ENCODE measurements around the gene CTBP2. TPM values are rescaled to one million over a fixed set of nuclear protein-coding genes. Genes with fewer than 3 reads are reported as not detected.

CTBP2 gene
- total RNA-seq, 4 donors from 2014 or later = 65.9 to 129 (median 71.2) TPM

DNA sequence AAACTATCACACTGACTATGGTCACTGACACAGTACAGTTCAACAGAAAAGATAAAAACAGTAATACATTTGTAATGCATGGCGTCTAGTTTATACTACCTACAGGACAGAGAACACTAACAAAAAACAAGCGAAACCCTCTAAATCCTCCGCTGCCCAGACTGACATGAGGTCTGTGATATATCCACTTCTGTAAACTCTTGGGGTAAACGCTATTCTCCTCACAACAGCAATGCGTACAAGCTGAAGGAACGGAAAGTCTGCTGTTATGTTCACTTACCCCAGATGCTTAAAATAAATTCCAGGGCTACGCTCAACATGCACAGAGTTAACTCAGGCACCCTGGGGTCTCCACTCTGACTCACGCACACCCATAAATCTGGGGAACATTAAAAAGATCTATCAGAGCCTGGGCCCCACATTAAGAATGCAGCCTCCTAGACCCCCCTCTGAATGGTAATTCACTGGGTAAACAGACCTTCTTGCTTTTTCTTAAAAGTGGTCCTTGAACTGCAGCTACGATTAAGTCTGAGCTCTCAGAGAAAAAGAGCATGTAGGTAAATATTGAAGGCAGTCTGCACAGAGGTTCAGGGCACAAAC lies 105.6 kb downstream of the CTBP2 start:
- TF ChIP-seq, protein P1, sequence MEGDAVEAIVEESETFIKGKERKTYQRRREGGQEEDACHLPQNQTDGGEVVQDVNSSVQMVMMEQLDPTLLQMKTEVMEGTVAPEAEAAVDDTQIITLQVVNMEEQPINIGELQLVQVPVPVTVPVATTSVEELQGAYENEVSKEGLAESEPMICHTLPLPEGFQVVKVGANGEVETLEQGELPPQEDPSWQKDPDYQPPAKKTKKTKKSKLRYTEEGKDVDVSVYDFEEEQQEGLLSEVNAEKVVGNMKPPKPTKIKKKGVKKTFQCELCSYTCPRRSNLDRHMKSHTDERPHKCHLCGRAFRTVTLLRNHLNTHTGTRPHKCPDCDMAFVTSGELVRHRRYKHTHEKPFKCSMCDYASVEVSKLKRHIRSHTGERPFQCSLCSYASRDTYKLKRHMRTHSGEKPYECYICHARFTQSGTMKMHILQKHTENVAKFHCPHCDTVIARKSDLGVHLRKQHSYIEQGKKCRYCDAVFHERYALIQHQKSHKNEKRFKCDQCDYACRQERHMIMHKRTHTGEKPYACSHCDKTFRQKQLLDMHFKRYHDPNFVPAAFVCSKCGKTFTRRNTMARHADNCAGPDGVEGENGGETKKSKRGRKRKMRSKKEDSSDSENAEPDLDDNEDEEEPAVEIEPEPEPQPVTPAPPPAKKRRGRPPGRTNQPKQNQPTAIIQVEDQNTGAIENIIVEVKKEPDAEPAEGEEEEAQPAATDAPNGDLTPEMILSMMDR (IDR thresholded peaks at IDR 0.05) = no peak
- no peak for DNase-seq
- Histone ChIP-seq H3K9me3 (no peaks in the 10 kb centered on the region), H3K4me3 (no peak overlapping the region), H3K27me3 (no peaks in the 10 kb centered on the region), H3K27ac (peak overlapping the region; percentile 91 to 99), H3K36me3 (no peaks in the 10 kb centered on the region), H3K4me1 (peaks cover 32 to 48% of the 10 kb centered on the region in 2 donors)
- intact Hi-C loops (cut with DNase I; ENCODE audit: low total_unique reads) = loop anchor here (10.0 kb wide), 1 partner anchor 100 kb away; no protein-coding TSS in a partner anchor

DNA sequence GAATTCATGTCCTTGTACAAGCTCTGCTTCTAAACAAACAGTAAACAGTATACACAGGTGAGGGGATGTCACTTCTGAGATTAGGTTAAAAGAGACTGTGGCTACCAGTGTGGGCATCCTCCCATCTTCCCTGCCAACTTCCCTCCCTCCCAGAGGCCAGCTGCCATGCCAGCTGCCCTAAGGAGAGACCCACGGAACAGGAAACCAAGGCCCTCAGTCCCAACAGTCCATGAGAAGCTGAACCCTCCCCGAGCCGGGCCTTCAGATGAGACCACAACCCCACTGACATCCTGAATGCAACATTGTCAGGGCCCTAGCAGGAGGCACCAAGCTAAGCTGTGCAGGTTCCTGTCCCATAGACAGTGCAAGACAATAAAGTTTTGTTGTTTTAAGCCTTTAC lies 106.1 kb downstream of the CTBP2 start:
- no peak for DNase-seq
- no peak for TF ChIP-seq POLR2A (IDR thresholded peaks at IDR 0.05)
- TF ChIP-seq, protein P1 (IDR thresholded peaks at IDR 0.05) = no peak
- intact Hi-C loops (cut with DNase I; ENCODE audit: low total_unique reads) = loop anchor here (10.0 kb wide), 1 partner anchor 101 kb away; no protein-coding TSS in a partner anchor
- H3K36me3 ChIP-seq = no peaks in the 10 kb centered on the region
- H3K27ac ChIP-seq = peak overlapping the region; percentile 91 to 99
- no peaks in the 10 kb centered on the region for H3K27me3 ChIP-seq
- peaks cover 26 to 43% of the 10 kb centered on the region in 2 donors for H3K4me1 ChIP-seq
- no peaks in the 10 kb centered on the region for H3K9me3 ChIP-seq
- no peak overlapping the region for H3K4me3 ChIP-seq

DNA sequence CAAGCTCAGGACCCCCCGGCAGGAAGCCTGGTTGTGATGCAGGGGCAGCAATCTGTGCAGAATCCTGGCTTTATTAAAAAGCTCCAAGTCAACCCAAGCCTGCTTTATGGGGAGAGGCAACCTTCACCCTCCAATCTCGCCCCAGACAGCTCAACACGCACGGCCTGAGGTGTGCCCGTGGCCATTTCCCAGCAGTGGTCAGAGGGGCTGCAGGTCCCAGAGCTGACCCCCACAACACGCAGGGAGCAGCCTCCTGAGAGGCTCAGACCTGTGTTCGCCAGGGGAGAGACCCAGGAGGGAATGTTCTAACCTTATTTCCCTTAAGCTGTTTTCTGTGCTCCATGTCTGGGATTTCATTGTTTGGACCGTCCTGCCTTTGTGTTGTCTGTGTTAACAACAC lies 108.2 kb downstream of the CTBP2 start:
- intact Hi-C loops (cut with DNase I; ENCODE audit: low total_unique reads) = loop anchor here (10.0 kb wide), 1 partner anchor 103 kb away; no protein-coding TSS in a partner anchor
- H3K27me3 ChIP-seq = no peaks in the 10 kb centered on the region
- peak overlapping the region; percentile 11 to 35 for H3K27ac ChIP-seq
- peaks cover 24 to 35% of the 10 kb centered on the region in 2 donors for H3K4me1 ChIP-seq
- no peaks in the 10 kb centered on the region for H3K36me3 ChIP-seq
- TF ChIP-seq, protein P1 (IDR thresholded peaks at IDR 0.05) = no peak
- no peak for TF ChIP-seq POLR2A (IDR thresholded peaks at IDR 0.05)
- DNase-seq = no peak
- H3K9me3 ChIP-seq = no peaks in the 10 kb centered on the region
- H3K4me3 ChIP-seq = no peak overlapping the region

DNA sequence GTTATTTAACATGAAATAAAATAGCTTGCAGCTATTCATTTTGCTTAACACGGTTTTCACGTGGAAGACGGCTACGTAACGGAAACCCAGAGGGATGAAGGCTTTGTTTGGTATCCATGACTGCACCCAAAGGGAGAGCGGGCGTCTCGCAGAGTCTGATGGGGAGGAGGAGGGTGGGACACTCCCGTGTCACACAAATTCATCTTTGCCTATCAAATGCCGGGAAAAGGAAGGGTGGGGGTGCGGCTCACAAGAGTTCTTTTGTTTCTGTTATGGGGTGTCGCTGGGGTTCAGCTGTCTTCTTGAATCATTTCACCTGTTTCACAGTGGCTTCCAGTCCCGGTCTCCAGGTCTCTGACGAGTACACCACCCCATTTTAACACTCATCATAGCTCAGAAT lies 110.0 kb downstream of the CTBP2 start:
- intact Hi-C loops (cut with DNase I; ENCODE audit: low total_unique reads) = loop anchor here (10.0 kb wide), 1 partner anchor 104 kb away; no protein-coding TSS in a partner anchor
- Histone ChIP-seq H3K4me3 (no peak overlapping the region), H3K4me1 (peaks cover 21 to 24% of the 10 kb centered on the region in 2 donors), H3K27ac (peak overlapping the region in 1 of 2 donors; percentile 30), H3K36me3 (no peaks in the 10 kb centered on the region), H3K9me3 (no peaks in the 10 kb centered on the region), H3K27me3 (no peaks in the 10 kb centered on the region)
- TF ChIP-seq, protein P1 (IDR thresholded peaks at IDR 0.05) = no peak
- no peak for TF ChIP-seq POLR2A (IDR thresholded peaks at IDR 0.05)
- no peak for DNase-seq

DNA sequence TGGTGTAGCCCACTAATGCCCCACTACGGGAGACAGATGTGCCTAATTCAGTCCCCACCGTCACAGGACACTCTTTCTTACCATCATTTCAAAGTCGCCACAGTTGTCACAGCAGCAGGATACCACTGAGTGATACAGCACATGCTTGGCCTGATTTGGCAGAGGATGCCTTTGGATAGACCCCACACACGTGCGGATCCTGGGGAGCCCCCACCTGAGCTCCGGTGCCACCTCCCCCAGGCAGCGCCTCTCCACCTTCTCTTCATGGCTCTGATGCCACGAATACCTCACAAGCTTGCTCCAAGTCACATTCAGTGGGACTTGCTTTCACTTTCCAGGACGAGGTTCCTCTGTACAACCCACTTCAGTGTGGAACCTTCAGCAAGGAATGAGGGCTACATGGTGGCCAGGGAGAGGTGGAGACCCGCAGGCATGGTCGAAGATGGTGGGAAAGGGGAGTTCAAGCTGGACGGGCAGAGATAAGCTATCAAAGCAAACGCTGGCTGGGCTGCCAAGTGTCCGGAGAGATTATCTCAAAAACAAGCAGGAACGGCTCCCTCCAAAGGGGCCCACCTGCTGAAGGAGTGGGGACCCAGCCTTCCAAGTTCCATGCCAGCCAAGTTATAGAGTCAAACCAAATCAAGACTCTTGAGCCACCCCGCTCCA lies 111.0 kb downstream of the CTBP2 start:
- Histone ChIP-seq H3K4me3 (no peak overlapping the region), H3K9me3 (no peaks in the 10 kb centered on the region), H3K27me3 (no peaks in the 10 kb centered on the region), H3K36me3 (no peaks in the 10 kb centered on the region), H3K4me1 (peaks cover 11 to 18% of the 10 kb centered on the region in 2 donors), H3K27ac (peak overlapping the region; percentile 66 to 81)
- TF ChIP-seq, protein P1 (IDR thresholded peaks at IDR 0.05) = no peak
- TF ChIP-seq POLR2A (IDR thresholded peaks at IDR 0.05) = no peak
- DNase-seq = no peak
- intact Hi-C loops (cut with DNase I; ENCODE audit: low total_unique reads) = no loop called here
